ENCODE results near the gene PURA.

DNA sequence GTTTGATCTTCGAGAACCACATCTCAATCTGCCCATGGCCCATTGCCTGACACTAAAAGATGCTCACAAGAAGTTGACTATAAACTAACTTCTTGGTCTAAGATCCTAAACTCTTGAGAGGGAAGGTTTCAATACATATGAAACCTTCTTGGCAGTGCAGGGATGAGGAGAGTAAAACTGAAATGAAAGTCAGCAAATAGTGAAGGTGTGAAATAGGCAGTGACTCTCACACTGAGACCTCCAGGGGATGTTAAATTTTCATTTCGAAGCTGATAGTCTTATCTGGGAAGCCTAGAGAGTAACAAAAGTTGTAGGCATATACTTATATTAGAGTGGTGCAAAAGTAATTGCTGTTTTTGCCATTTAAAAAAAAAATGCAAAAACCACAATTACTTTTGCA is 60.1 kb downstream of the PURA start:
- TF ChIP-seq, protein P1, sequence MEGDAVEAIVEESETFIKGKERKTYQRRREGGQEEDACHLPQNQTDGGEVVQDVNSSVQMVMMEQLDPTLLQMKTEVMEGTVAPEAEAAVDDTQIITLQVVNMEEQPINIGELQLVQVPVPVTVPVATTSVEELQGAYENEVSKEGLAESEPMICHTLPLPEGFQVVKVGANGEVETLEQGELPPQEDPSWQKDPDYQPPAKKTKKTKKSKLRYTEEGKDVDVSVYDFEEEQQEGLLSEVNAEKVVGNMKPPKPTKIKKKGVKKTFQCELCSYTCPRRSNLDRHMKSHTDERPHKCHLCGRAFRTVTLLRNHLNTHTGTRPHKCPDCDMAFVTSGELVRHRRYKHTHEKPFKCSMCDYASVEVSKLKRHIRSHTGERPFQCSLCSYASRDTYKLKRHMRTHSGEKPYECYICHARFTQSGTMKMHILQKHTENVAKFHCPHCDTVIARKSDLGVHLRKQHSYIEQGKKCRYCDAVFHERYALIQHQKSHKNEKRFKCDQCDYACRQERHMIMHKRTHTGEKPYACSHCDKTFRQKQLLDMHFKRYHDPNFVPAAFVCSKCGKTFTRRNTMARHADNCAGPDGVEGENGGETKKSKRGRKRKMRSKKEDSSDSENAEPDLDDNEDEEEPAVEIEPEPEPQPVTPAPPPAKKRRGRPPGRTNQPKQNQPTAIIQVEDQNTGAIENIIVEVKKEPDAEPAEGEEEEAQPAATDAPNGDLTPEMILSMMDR (IDR thresholded peaks at IDR 0.05; ENCODE audit: low read depth, low read length, poor library complexity, severe bottlenecking) = no peak
- no peak for TF ChIP-seq EZH2phosphoT487 (IDR thresholded peaks at IDR 0.05; ENCODE audit: borderline replicate concordance, low read length)

All from DOHH2 (cell line).